HepG2 (cell line): ENCODE results near the gene NOC3L. TPM values are rescaled to one million over a fixed set of nuclear protein-coding genes. Genes with fewer than 3 reads are reported as not detected.

Experiments
- ATAC-seq: fragments of 200-7000 bp; cut with Tn5 transposase; 3 replicates; pipeline ENCODE4 v1.9.1; 2020; ENCODE audit warnings: mild to moderate bottlenecking, moderate library complexity
- BruUV-seq: library from RNA; stranded (reverse); fragments of 400-500 nt; replicated peaks from 2 replicates; lab custom pipeline; 2021; lab: Mats Ljungman, UMichigan
- CTCF ChIA-PET: fragments of 300-600 bp; formaldehyde crosslinking; extraction: SDS; loops from one replicate; lab custom pipeline; 2021; ENCODE audit warnings: low total read pairs, inconsistent platforms, low intra/inter-chr PET ratio; lab: Yijun Ruan, JAX
- POLR2A ChIA-PET: fragments of 350-600 bp; sonication (Branson Sonifier 250); formaldehyde crosslinking; loops from one replicate; lab custom pipeline; 2020; ENCODE audit warnings: antibody characterized with exemption, inconsistent platforms; lab: Yijun Ruan, JAX
- DNase-seq: peaks from one replicate; pipeline ENCODE4 v3.0.0-alpha.2; 2015; ENCODE audit warnings: low spot score
- FAIRE-seq: peaks from 3 replicates; lab custom pipeline; 2011; peaks lifted over from hg19 to GRCh38; lab: Jason Lieb, UNC
- H2AFZ ChIP-seq: one replicate; pipeline ENCODE4 v1.6.1; 2011; ENCODE audit warnings: low read length, inconsistent platforms
- H3K27ac ChIP-seq: fragments of 300-600 bp; 3 replicates; pipeline ENCODE4 v1.8.0; 2011; ENCODE audit warnings: mixed run types, mild to moderate bottlenecking, mixed read lengths, low read length, inconsistent platforms; ENCODE audit not compliant: insufficient read depth; ENCODE audit errors: extremely low read length
- H3K27me3 ChIP-seq, 2 experiments: fragments of 200-600 bp in 1 of 2; 2 replicates in 1 of 2; 3 replicates in 1 of 2; pipeline versions ENCODE4 v1.6.0 to v1.8.0; 2011; ENCODE audit warnings: low read length in 2 of 2, mild to moderate bottlenecking in 2 of 2, moderate library complexity in 2 of 2, inconsistent platforms in 1 of 2; ENCODE audit not compliant: insufficient read depth in 2 of 2, control insufficient read depth in 1 of 2
- H3K36me3 ChIP-seq, 2 experiments: fragments of 200-600 bp in 1 of 2; replicated peaks in 1 of 2; 2 replicates in 1 of 2; 3 replicates in 1 of 2; pipeline versions ENCODE4 v1.5.1 to v1.8.0; 2011; ENCODE audit warnings: low read length in 2 of 2, inconsistent platforms in 1 of 2; ENCODE audit not compliant: insufficient read depth in 2 of 2, control insufficient read depth in 1 of 2
- H3K4me1 ChIP-seq: 2 replicates; pipeline ENCODE4 v1.5.1; 2012; ENCODE audit warnings: low read length, inconsistent platforms; ENCODE audit not compliant: insufficient read depth
- H3K4me2 ChIP-seq: 2 replicates; pipeline ENCODE4 v1.6.0; 2011; ENCODE audit warnings: low read depth, low read length, inconsistent platforms
- H3K4me3 ChIP-seq, 3 experiments: fragments of 200-600 bp in 1 of 3; sonication (generic), shearing (Covaris generic) in 1 of 3; replicated peaks in 1 of 3; 2 replicates each; pipeline ENCODE4 v1.5.1; 2011 to 2016; ENCODE audit warnings: low read length in 3 of 3, inconsistent platforms in 2 of 3, low read depth in 2 of 3, mild to moderate bottlenecking in 2 of 3, control low read depth in 1 of 3, mixed read lengths in 1 of 3; ENCODE audit not compliant: insufficient read depth in 1 of 3
- H3K79me2 ChIP-seq: one replicate; pipeline ENCODE4 v1.6.1; 2011; ENCODE audit warnings: low read length, inconsistent platforms; ENCODE audit not compliant: insufficient read depth
- H3K9ac ChIP-seq: 2 replicates; pipeline ENCODE4 v1.6.0; 2011; ENCODE audit warnings: mild to moderate bottlenecking, low read depth, low read length, inconsistent platforms; ENCODE audit not compliant: insufficient read depth
- H3K9me3 ChIP-seq: 2 replicates; pipeline ENCODE4 v1.5.1; 2012; ENCODE audit warnings: mild to moderate bottlenecking, low read length
- H4K20me1 ChIP-seq: 2 replicates; pipeline ENCODE4 v1.6.0; 2011; ENCODE audit warnings: inconsistent platforms, mild to moderate bottlenecking, low read length, moderate library complexity; ENCODE audit not compliant: insufficient read depth
- CBFB ChIP-seq: sonication (generic); formaldehyde crosslinking; IDR thresholded peaks from 2 replicates; pipeline ENCODE4 v1.4.0; 2020; ENCODE audit warnings: missing genetic modification reagents
- FOXC1 ChIP-seq: sonication (generic); formaldehyde crosslinking; IDR thresholded peaks from 2 replicates; pipeline ENCODE4 v1.8.0; 2022; ENCODE audit warnings: mild to moderate bottlenecking, missing genetic modification reagents, borderline replicate concordance
- MED13 ChIP-seq: sonication (generic); formaldehyde crosslinking; IDR thresholded peaks from 2 replicates; pipeline ENCODE4 v1.5.0; 2020; ENCODE audit warnings: missing genetic modification reagents
- MTF2 ChIP-seq: sonication (generic); formaldehyde crosslinking; IDR thresholded peaks from 2 replicates; pipeline ENCODE4 v1.5.0; 2020; ENCODE audit warnings: missing genetic modification reagents, borderline replicate concordance
- NPAS2 ChIP-seq: sonication (generic); formaldehyde crosslinking; IDR thresholded peaks from 2 replicates; pipeline ENCODE4 v1.8.0; 2022; ENCODE audit warnings: mild to moderate bottlenecking, missing genetic modification reagents, borderline replicate concordance
- RAD21 ChIP-seq: fragments of 450-650 bp; formaldehyde crosslinking; IDR thresholded peaks from 2 replicates; pipeline ENCODE4 v1.5.0; 2020; ENCODE audit warnings: mild to moderate bottlenecking
- RBAK ChIP-seq: sonication (generic); formaldehyde crosslinking; IDR thresholded peaks from 2 replicates; pipeline ENCODE4 v1.5.1; 2020; ENCODE audit warnings: mild to moderate bottlenecking, missing genetic modification reagents
- SKI ChIP-seq: fragments of 450-650 bp; IDR thresholded peaks from one replicate; pipeline ENCODE4 v1.6.1; 2018; ENCODE audit warnings: mild to moderate bottlenecking; ENCODE audit not compliant: partially characterized antibody
- ZNF253 ChIP-seq: sonication (generic); formaldehyde crosslinking; IDR thresholded peaks from 2 replicates; pipeline ENCODE4 v1.8.0; 2022; ENCODE audit warnings: mild to moderate bottlenecking, missing genetic modification reagents, borderline replicate concordance
- ZNF44 ChIP-seq: sonication (generic); formaldehyde crosslinking; IDR thresholded peaks from 2 replicates; pipeline ENCODE4 v1.5.1; 2020; ENCODE audit warnings: mild to moderate bottlenecking, missing genetic modification reagents
- ZNF878 ChIP-seq: sonication (generic); formaldehyde crosslinking; IDR thresholded peaks from 2 replicates; pipeline ENCODE4 v1.8.1; 2023; ENCODE audit warnings: mild to moderate bottlenecking, missing genetic modification reagents, moderate library complexity
- ZSCAN12 ChIP-seq: sonication (generic); formaldehyde crosslinking; IDR thresholded peaks from 2 replicates; pipeline ENCODE4 v1.9.0; 2021; ENCODE audit warnings: mild to moderate bottlenecking, missing genetic modification reagents
- WGBS: methylation state at CpG from one replicate; pipeline ENCODE4 v1.1.6; 2017; ENCODE audit warnings: low lambda C conversion rate; 5-methylcytosine and 5-hydroxymethylcytosine counted together
- in situ Hi-C: cut with HindIII; loops from 2 replicates; pipeline ENCODE4 v1.10.0; 2017; ENCODE audit warnings: low pct_unique_long_range_greater_than_20kb; ENCODE audit not compliant: extremely low pct_ligation_motif_present
- intact Hi-C: fragments of 100-400 bp; cut with micrococcal nuclease; formaldehyde crosslinking; loops from one replicate; pipeline ENCODE4 v1.10.0; 2022; ENCODE audit not compliant: unreplicated experiment
- polyA plus RNA-seq, 8 experiments: library from polyadenylated mRNA; depleted of rRNA in 3 of 8; stranded (reverse) in 7 of 8; unstranded in 1 of 8; fragments of >200 nt; fragmentation: Illumina TruSeq in 4 of 8; extraction: Trizol in 4 of 8; gene quantifications; 2 replicates each; pipeline versions ENCODE4 v1.2.1 to v1.2.3, GENCODE V29; 2011 to 2016; ENCODE audit warnings: low read depth in 4 of 8, missing spikeins in 1 of 8, mixed read lengths in 1 of 8; ENCODE audit not compliant: insufficient read depth in 1 of 8
- total RNA-seq, 5 experiments: library from RNA; depleted of rRNA; stranded (reverse); fragments of >200 nt; fragmentation: Illumina TruSeq; extraction: Trizol; gene quantifications; 2 replicates each; pipeline ENCODE4 v1.2.3, GENCODE V29; 2016; ENCODE audit warnings: low read depth in 1 of 5
- TF ChIP-seq, protein P1 (sequence below): sonication (generic); formaldehyde crosslinking; IDR thresholded peaks from 2 replicates; pipeline ENCODE4 v1.5.0; 2020; ENCODE audit warnings: missing genetic modification reagents
- TF ChIP-seq, protein P2 (sequence below): sonication (generic); formaldehyde crosslinking; IDR thresholded peaks from 2 replicates; pipeline ENCODE4 v1.4.0; 2020; ENCODE audit warnings: missing genetic modification reagents, borderline replicate concordance
- TF ChIP-seq, protein P3 (sequence below): sonication (generic); formaldehyde crosslinking; conservative IDR thresholded peaks from 2 replicates; pipeline ENCODE4 v1.4.0; 2020; ENCODE audit warnings: missing genetic modification reagents
- TF ChIP-seq, protein P4 (sequence below): sonication (generic); formaldehyde crosslinking; IDR thresholded peaks from 2 replicates; pipeline ENCODE4 v1.8.0; 2022; ENCODE audit warnings: missing genetic modification reagents, low read depth, mild to moderate bottlenecking, borderline replicate concordance
- TF ChIP-seq, protein P5 (sequence below): sonication (generic); formaldehyde crosslinking; IDR thresholded peaks from 2 replicates; pipeline ENCODE4 v1.5.0; 2020; ENCODE audit warnings: mild to moderate bottlenecking, low read depth, missing genetic modification reagents, borderline replicate concordance

Gene NOC3L
- total and polyA plus RNA-seq, 2 of the 13 experiments (the other 11 are each of a cell fraction or from before 2014, with no cell fraction given) = 7.8 to 36.6 TPM

DNA sequence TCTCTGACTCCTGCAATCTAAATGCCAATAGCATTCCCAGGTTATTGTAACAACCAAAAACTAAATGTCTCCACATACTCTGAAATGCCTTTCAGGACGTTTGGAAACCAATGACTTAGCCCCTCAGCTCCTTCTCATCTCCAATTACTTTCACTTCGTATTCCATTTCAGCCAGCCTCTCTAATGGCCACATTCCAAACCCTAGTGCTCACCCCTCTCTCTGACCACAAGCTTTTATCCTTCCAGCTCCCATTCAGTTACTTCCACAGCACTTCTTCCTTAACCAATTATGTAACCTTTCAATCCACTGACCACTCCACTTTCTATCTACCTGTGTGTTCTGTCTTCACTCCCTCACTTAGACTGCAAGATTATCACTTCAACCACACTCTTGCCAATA lies 4.3 kb downstream of the NOC3L start (continued):
- TF ChIP-seq, protein P1, sequence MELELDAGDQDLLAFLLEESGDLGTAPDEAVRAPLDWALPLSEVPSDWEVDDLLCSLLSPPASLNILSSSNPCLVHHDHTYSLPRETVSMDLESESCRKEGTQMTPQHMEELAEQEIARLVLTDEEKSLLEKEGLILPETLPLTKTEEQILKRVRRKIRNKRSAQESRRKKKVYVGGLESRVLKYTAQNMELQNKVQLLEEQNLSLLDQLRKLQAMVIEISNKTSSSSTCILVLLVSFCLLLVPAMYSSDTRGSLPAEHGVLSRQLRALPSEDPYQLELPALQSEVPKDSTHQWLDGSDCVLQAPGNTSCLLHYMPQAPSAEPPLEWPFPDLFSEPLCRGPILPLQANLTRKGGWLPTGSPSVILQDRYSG = no peak
- TF ChIP-seq FOXC1 (CRISPR knock-in tag) (no peak), RBAK (CRISPR knock-in tag) (no peak), CBFB (CRISPR knock-in tag) (no peak)
- TF ChIP-seq, protein P2, sequence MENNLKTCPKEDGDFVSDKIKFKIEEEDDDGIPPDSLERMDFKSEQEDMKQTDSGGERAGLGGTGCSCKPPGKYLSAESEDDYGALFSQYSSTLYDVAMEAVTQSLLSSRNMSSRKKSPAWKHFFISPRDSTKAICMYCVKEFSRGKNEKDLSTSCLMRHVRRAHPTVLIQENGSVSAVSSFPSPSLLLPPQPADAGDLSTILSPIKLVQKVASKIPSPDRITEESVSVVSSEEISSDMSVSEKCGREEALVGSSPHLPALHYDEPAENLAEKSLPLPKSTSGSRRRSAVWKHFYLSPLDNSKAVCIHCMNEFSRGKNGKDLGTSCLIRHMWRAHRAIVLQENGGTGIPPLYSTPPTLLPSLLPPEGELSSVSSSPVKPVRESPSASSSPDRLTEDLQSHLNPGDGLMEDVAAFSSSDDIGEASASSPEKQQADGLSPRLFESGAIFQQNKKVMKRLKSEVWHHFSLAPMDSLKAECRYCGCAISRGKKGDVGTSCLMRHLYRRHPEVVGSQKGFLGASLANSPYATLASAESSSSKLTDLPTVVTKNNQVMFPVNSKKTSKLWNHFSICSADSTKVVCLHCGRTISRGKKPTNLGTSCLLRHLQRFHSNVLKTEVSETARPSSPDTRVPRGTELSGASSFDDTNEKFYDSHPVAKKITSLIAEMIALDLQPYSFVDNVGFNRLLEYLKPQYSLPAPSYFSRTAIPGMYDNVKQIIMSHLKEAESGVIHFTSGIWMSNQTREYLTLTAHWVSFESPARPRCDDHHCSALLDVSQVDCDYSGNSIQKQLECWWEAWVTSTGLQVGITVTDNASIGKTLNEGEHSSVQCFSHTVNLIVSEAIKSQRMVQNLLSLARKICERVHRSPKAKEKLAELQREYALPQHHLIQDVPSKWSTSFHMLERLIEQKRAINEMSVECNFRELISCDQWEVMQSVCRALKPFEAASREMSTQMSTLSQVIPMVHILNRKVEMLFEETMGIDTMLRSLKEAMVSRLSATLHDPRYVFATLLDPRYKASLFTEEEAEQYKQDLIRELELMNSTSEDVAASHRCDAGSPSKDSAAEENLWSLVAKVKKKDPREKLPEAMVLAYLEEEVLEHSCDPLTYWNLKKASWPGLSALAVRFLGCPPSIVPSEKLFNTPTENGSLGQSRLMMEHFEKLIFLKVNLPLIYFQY = no peak
- TF ChIP-seq, all 625 proteins: peak for 0

DNA sequence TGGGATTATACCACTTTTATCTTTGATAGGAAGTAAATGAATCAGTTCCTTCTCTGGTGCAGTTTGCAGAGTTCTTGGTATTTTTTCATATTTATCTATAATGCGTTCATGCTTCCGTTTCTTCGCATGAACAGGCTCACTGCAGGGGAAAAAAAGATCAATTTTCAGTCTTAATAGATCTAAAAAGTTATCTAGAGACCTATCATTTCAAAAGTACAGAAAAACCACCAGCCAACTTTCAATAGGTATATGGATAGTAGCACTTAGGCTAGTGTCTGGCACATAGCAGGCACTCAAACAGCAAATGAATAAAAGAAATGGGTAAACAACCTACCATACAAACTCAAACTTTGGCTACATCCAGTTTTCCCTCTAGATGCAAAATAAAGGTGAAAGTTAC lies 5.5 kb downstream of the NOC3L start:
- intact Hi-C loops = no loop called here
- Histone ChIP-seq H2AFZ (no peak overlapping the region), H3K4me2 (no peak overlapping the region), H3K79me2 (peaks cover 25% of the 10 kb centered on the region), H3K36me3 (peaks cover 11 to 59% of the 10 kb centered on the region in 2 experiments; a peak in 4 of 5 replicates), H3K27ac (no peak overlapping the region), H3K4me1 (peaks cover 15% of the 10 kb centered on the region), H4K20me1 (no peaks in the 10 kb centered on the region), H3K9ac (no peak overlapping the region), H3K27me3 (no peaks in the 10 kb centered on the region; a peak in 1 of 5 replicates), H3K4me3 (no peak overlapping the region), H3K9me3 (no peaks in the 10 kb centered on the region)
- no peak for DNase-seq
- no peak for ATAC-seq
- no TSS peak for BruUV-seq
- ChIA-PET POLR2A (no interaction called here), CTCF (no interaction called here)
- FAIRE-seq = no peak
- in situ Hi-C loops = no loop called here
- WGBS = over 99% methylated on average over 3 of the region's 3 CpGs
- TF ChIP-seq ZNF44 (no peak), SKI (no peak), RAD21 (CRISPR knock-in tag) (no peak), ZNF878 (CRISPR knock-in tag) (no peak), ZNF253 (no peak), NPAS2 (CRISPR knock-in tag) (no peak), ZSCAN12 (CRISPR knock-in tag) (no peak), MED13 (CRISPR knock-in tag) (no peak), MTF2 (CRISPR knock-in tag) (no peak)
- TF ChIP-seq, protein P3, sequence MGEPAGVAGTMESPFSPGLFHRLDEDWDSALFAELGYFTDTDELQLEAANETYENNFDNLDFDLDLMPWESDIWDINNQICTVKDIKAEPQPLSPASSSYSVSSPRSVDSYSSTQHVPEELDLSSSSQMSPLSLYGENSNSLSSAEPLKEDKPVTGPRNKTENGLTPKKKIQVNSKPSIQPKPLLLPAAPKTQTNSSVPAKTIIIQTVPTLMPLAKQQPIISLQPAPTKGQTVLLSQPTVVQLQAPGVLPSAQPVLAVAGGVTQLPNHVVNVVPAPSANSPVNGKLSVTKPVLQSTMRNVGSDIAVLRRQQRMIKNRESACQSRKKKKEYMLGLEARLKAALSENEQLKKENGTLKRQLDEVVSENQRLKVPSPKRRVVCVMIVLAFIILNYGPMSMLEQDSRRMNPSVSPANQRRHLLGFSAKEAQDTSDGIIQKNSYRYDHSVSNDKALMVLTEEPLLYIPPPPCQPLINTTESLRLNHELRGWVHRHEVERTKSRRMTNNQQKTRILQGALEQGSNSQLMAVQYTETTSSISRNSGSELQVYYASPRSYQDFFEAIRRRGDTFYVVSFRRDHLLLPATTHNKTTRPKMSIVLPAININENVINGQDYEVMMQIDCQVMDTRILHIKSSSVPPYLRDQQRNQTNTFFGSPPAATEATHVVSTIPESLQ = no peak
- TF ChIP-seq, protein P4, sequence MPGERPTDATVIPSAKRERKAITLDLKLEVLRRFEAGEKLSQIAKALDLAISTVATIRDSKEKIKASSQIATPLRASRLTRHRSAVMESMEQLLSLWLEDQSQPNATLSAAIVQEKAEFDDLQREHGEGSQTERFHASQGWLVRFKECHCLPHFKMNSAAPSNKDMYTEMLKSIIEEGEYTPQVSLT = no peak
- TF ChIP-seq, protein P5, sequence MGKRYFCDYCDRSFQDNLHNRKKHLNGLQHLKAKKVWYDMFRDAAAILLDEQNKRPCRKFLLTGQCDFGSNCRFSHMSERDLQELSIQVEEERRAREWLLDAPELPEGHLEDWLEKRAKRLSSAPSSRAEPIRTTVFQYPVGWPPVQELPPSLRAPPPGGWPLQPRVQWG (CRISPR knock-in tag) = no peak
